Measurements from ENCODE around the gene FMOD.

Gene FMOD

GRCh38 chr1:203311368-203312301 lies 39.3 kb downstream of the FMOD start:
- Histone ChIP-seq H3K4me3 (no peak overlapping the region), H3K27ac (peak overlapping the region in 1 of 2 donors; percentile 47)
- TF ChIP-seq CTCF (IDR thresholded peaks at IDR 0.05) = no peak
- DNase-seq (ENCODE audit: low spot score) = peak; percentile 74

- no peak for TF ChIP-seq CTCF (IDR thresholded peaks at IDR 0.05)
- no peak for DNase-seq (ENCODE audit: low spot score)
- H3K27ac ChIP-seq = peak overlapping the region; percentile 96 to 99
- H3K4me3 ChIP-seq = peak overlapping the region; percentile 80
Measured at GRCh38 chr1:203308923-203309331, 42.0 kb downstream of the FMOD start.

- H3K27ac ChIP-seq = peak overlapping the region; percentile 96 to 99
Measured at GRCh38 chr1:203308328-203308922, 42.5 kb downstream of the FMOD start.

GRCh38 chr1:203307641-203308126 lies 43.2 kb downstream of the FMOD start:
- H3K4me3 ChIP-seq = peak overlapping the region; percentile 80
- DNase-seq (ENCODE audit: low spot score) = no peak
- TF ChIP-seq CTCF (IDR thresholded peaks at IDR 0.05) = no peak
- peak overlapping the region; percentile 96 to 99 for H3K27ac ChIP-seq

More at GRCh38 chr1:203308328-203308922, 42.5 kb downstream of the FMOD start:
- peak overlapping the region; percentile 80 for H3K4me3 ChIP-seq
- no peak for TF ChIP-seq CTCF (IDR thresholded peaks at IDR 0.05)
- DNase-seq (ENCODE audit: low spot score) = no peak

GRCh38 chr1:203306965-203307541 lies 43.9 kb downstream of the FMOD start:
- peak overlapping the region; percentile 80 for H3K4me3 ChIP-seq
- no peak for DNase-seq (ENCODE audit: low spot score)
- TF ChIP-seq CTCF (IDR thresholded peaks at IDR 0.05) = no peak
- peak overlapping the region; percentile 96 to 99 for H3K27ac ChIP-seq

GRCh38 chr1:203306089-203306964 lies 44.6 kb downstream of the FMOD start:
- peak overlapping the region; percentile 80 for H3K4me3 ChIP-seq
- TF ChIP-seq CTCF (IDR thresholded peaks at IDR 0.05) = no peak
- peak; percentile 94 for DNase-seq (ENCODE audit: low spot score)
- H3K27ac ChIP-seq = peak overlapping the region; percentile 96 to 99

All from coronary artery (tissue), 2 donors.